Ascending aorta (tissue), 2 donors: ENCODE data around the gene FOXP1. TPM values are rescaled to one million over a fixed set of nuclear protein-coding genes. Genes with fewer than 3 reads are reported as not detected.
"Not testable (repeated sequence)": the region's sequence is repeated elsewhere in the genome, so short reads cannot be mapped to it uniquely, and the experiment has no call there.

Experiments used
- DNase-seq, 2 donors: peaks; one replicate each; pipeline ENCODE4 v3.0.0-alpha.2; 2019; ENCODE audit warnings: low spot score in 2 of 2
- H3K27ac ChIP-seq, 2 donors: fragments of 200-600 bp; sonication (generic); one replicate each; pipeline ENCODE4 v1.5.1; 2016 to 2017; ENCODE audit warnings: mild to moderate bottlenecking in 1 of 2
- H3K27me3 ChIP-seq: fragments of 200-600 bp; sonication (generic); one replicate; pipeline ENCODE4 v1.5.1; 2017
- H3K36me3 ChIP-seq, 2 donors: fragments of 200-600 bp; sonication (generic); one replicate each; pipeline ENCODE4 v1.5.1; 2016
- H3K4me1 ChIP-seq, 2 donors: fragments of 200-600 bp; sonication (generic); one replicate each; pipeline ENCODE4 v1.5.1; 2016 to 2017; ENCODE audit warnings: mild to moderate bottlenecking in 1 of 2
- H3K4me3 ChIP-seq, 2 donors: fragments of 200-600 bp; sonication (generic); one replicate each; pipeline ENCODE4 v1.5.1; 2016 to 2017; ENCODE audit warnings: mild to moderate bottlenecking in 1 of 2
- H3K9me3 ChIP-seq, 2 donors: fragments of 200-600 bp; sonication (generic); one replicate each; pipeline ENCODE4 v1.5.1; 2016
- intact Hi-C: fragments of 100-400 bp; cut with DNase I; formaldehyde crosslinking; loops from one replicate; pipeline ENCODE4 v1.15.1; 2023
- total RNA-seq: library from RNA; depleted of rRNA; stranded (reverse); fragments of >200 nt; gene quantifications from one replicate; pipeline ENCODE4 v1.1.0, GENCODE V29; 2016
- TF ChIP-seq, protein P1 (sequence below), 3 experiments: fragments of 200-600 bp in 2 of 3; fragments of 450-650 bp in 1 of 3; sonication (generic) in 2 of 3; IDR thresholded peaks; one replicate each; pipeline ENCODE4 v1.5.1; 2016 to 2019; ENCODE audit warnings: antibody characterized with exemption in 3 of 3, mild to moderate bottlenecking in 1 of 3, moderate library complexity in 1 of 3

FOXP1 gene
- total RNA-seq, 1 donor from 2014 or later, result 171 TPM

DNA sequence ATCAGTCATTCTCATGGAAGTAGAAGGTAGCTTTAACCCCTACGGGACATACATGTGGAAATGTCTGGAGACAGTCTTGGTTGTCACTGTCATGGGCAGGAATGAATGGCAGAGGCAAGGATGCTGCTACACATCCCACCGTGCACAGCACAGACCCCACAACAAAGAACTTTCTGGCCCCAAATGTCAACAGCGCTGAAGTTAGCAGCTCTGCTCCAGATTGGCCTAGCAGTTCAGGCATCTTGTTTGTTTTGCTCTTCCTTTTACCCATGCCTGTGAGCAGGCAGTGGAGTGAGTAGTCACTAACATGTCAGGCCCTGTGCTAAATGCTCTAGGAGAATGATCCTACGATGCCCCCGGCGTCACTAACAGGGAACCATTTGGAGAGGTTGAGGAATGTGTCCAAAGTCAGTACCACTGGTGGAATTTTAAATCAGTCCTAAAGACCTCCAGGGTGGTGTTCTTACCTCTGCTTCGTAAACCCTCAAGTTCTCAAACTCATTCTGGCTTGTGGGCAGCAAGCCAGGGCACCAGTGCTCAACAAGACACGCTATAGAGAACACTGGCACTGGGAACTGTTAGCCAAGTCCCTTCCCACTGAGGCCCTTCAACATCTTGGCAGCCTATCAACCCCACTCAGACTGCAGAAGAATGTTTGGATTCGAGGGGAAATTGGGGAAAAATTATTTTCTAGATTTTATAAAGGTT lies 142.2 kb downstream of the FOXP1 start:
- H3K4me3 ChIP-seq, result peak overlapping the region in 1 of 2 donors; percentile 15
- H3K27ac ChIP-seq, result peak overlapping the region in 1 of 2 donors; percentile 42
- no peaks in the 10 kb centered on the region for H3K27me3 ChIP-seq
- no peak for DNase-seq
- H3K4me1 ChIP-seq, result peaks cover 0 to 30% of the 10 kb centered on the region in 2 donors
- H3K36me3 ChIP-seq, result no peaks in the 10 kb centered on the region
- no peaks in the 10 kb centered on the region for H3K9me3 ChIP-seq
- TF ChIP-seq, protein P1, sequence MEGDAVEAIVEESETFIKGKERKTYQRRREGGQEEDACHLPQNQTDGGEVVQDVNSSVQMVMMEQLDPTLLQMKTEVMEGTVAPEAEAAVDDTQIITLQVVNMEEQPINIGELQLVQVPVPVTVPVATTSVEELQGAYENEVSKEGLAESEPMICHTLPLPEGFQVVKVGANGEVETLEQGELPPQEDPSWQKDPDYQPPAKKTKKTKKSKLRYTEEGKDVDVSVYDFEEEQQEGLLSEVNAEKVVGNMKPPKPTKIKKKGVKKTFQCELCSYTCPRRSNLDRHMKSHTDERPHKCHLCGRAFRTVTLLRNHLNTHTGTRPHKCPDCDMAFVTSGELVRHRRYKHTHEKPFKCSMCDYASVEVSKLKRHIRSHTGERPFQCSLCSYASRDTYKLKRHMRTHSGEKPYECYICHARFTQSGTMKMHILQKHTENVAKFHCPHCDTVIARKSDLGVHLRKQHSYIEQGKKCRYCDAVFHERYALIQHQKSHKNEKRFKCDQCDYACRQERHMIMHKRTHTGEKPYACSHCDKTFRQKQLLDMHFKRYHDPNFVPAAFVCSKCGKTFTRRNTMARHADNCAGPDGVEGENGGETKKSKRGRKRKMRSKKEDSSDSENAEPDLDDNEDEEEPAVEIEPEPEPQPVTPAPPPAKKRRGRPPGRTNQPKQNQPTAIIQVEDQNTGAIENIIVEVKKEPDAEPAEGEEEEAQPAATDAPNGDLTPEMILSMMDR (IDR thresholded peaks at IDR 0.05), result no peak
- intact Hi-C loops, result no loop called here

DNA sequence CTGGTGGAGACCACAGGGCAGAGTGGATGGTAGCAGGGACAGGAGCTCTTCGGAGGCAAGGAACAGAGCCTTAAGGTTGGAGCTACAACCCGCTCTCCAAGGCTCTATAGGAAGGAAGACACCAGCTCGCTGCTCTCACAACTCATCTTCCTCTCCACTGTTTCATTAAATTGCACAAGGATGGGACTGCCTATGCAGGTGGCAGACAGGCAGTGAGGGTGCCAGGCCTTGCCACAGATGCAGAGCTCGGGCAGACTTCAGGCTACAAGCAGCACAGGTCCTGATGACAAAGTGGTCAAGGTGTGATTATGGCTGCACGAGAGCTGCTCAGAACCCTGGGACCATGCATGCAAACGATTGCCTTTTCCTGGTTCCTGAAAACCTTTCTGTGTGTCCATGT lies 144.6 kb downstream of the FOXP1 start:
- intact Hi-C loops, result no loop called here
- Histone ChIP-seq H3K9me3 (no peaks in the 10 kb centered on the region), H3K27ac (peak overlapping the region in 1 of 2 donors; percentile 9), H3K27me3 (no peaks in the 10 kb centered on the region), H3K4me1 (peaks cover 0 to 30% of the 10 kb centered on the region in 2 donors), H3K36me3 (no peaks in the 10 kb centered on the region), H3K4me3 (no peak overlapping the region)
- no peak for DNase-seq
- TF ChIP-seq, protein P1 (IDR thresholded peaks at IDR 0.05), result no peak

DNA sequence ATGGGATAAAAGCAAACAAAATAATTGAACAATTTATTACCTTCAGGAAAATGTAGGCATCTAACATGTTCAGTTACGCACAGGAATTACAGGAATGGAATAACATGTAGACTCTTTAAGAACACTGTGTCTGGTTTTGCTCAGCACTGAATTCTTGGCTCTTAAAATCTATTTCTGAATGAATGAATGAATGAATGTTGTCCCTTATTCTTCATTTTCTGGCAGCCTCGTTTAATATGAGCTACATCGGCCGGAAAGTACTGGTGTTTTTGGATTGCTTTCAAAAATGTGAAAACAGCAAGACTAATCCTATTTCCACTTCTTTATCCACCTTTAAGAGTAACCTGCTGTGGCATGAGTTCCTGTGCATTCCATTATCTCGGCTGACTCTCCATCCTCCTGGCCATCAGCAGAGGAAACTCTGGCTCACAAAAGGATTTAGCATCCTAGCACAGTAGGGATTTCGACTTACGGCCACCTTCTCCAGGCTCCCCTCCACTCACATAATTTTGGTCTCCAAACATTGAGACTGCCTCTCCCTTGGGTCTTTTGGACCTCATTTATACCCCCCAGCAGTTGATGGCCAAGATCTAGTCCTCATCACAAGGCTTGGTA lies 145.3 kb downstream of the FOXP1 start:
- Histone ChIP-seq H3K4me1 (peaks cover 3 to 31% of the 10 kb centered on the region in 2 donors), H3K4me3 (no peak overlapping the region), H3K36me3 (no peaks in the 10 kb centered on the region), H3K9me3 (no peaks in the 10 kb centered on the region), H3K27ac (peak overlapping the region in 1 of 2 donors; percentile 9), H3K27me3 (no peaks in the 10 kb centered on the region)
- no peak for DNase-seq
- intact Hi-C loops, result no loop called here
- TF ChIP-seq, protein P1 (IDR thresholded peaks at IDR 0.05), result no peak

DNA sequence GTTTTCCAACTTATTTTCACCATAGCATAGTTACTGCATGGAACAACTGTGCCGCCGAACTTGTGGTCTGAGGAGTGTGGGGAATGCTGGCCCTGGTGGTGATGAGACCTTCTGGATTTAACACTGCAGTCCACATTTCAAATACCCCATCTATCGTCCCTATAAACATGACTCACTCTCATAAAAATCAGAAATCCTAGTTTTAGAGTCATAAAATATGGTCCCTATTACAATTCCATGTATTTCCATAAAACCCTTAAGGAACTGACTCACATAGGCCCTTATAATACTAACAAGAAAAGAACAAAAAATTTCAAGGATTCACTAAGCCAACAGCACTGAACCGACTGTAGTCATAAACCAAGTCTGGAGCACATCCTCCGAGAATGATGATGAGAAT lies 147.2 kb downstream of the FOXP1 start:
- H3K27me3 ChIP-seq, result no peaks in the 10 kb centered on the region
- no peaks in the 10 kb centered on the region for H3K36me3 ChIP-seq
- H3K27ac ChIP-seq, result no peak overlapping the region
- no peak overlapping the region for H3K4me3 ChIP-seq
- TF ChIP-seq, protein P1 (IDR thresholded peaks at IDR 0.05), result no peak
- no peak for DNase-seq
- no peaks in the 10 kb centered on the region for H3K9me3 ChIP-seq
- intact Hi-C loops, result no loop called here
- H3K4me1 ChIP-seq, result peaks cover 9 to 39% of the 10 kb centered on the region in 2 donors

DNA sequence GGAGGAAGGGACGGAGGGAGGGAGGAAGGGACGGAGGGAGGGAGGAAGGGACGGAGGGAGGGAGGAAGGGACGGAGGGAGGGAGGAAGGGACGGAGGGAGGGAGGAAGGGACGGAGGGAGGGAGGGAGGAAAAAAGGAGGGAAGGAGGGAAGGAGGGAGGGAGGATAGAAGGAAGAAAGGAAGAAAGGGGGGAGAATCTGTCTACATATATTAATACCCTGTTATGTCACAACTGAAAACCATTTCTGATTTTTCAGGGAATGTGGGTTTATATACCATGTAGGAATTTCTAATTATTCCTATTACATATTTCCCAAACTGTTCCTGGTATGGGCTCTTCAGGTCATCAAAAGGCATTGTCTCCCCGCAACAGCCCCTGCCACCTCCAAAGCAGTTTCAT lies 147.7 kb downstream of the FOXP1 start:
- H3K27ac ChIP-seq, H3K27me3 ChIP-seq, H3K36me3 ChIP-seq, H3K9me3 ChIP-seq, intact Hi-C loops, H3K4me3 ChIP-seq, DNase-seq: not testable (repeated sequence)
- H3K4me1 ChIP-seq, result peaks cover 9 to 40% of the 10 kb centered on the region in 2 donors

DNA sequence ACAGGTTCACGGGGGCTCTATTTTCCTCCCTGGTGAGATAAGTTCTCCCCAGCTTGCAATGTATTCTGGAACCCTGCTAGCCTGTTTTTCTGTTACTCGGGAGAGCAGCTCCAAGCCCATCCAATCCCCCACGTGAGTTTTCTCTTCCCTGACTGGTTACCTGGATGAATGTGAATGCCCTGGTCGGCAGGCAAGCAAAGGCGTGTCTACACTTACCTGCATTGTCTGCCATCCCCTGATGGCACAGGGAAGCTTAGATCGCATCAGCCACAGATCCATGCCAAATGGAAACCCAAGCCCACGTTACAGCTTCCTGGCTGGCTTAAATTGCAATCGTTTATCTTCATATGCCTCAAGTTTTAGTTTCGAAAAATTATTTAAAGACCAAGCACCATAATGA lies 149.9 kb downstream of the FOXP1 start:
- H3K27ac ChIP-seq, result peak overlapping the region; percentile 34 to 49
- no peak overlapping the region for H3K4me3 ChIP-seq
- H3K36me3 ChIP-seq, result no peaks in the 10 kb centered on the region
- no peak for DNase-seq
- no peaks in the 10 kb centered on the region for H3K27me3 ChIP-seq
- TF ChIP-seq, protein P1 (IDR thresholded peaks at IDR 0.05), result no peak
- H3K9me3 ChIP-seq, result no peaks in the 10 kb centered on the region
- H3K4me1 ChIP-seq, result peaks cover 9 to 35% of the 10 kb centered on the region in 2 donors
- intact Hi-C loops, result loop anchor here (5.0 kb wide), 1 partner anchor 149 kb away; the partner anchor contains the start of gene FOXP1
